Omental fat pad (tissue), 4 donors: Measurements from ENCODE around the gene TMEM132C. TPM values are rescaled to one million over a fixed set of nuclear protein-coding genes. Genes with fewer than 3 reads are reported as not detected.

Experiments used
- ATAC-seq: fragments of 150-250 bp; one replicate; pipeline ENCODE4 v1.9.1; 2016; ENCODE audit warnings: mild to moderate bottlenecking, moderate library complexity; ENCODE audit not compliant: low FRiP score
- DNase-seq: peaks from one replicate; pipeline ENCODE4 v3.0.0-alpha.2; 2019; ENCODE audit warnings: low spot score
- total RNA-seq, 4 donors: library from RNA; depleted of rRNA; stranded (reverse); fragments of >200 nt; gene quantifications; one replicate each; pipeline ENCODE4 v1.1.0, GENCODE V29; 2016
- TF ChIP-seq, protein P1 (sequence below), 3 donors: fragments of 450-650 bp; IDR thresholded peaks; one replicate each; pipeline ENCODE4 v1.5.1; 2016 to 2017; ENCODE audit warnings: antibody characterized with exemption in 3 of 3, mild to moderate bottlenecking in 3 of 3, moderate library complexity in 2 of 3

The TMEM132C gene
- total RNA-seq, 4 donors from 2014 or later, result 15.6 to 109 (median 44.9) TPM

GRCh38 chr12:128698301-128698972, 431.5 kb downstream of the TMEM132C start:
- TF ChIP-seq, protein P1, sequence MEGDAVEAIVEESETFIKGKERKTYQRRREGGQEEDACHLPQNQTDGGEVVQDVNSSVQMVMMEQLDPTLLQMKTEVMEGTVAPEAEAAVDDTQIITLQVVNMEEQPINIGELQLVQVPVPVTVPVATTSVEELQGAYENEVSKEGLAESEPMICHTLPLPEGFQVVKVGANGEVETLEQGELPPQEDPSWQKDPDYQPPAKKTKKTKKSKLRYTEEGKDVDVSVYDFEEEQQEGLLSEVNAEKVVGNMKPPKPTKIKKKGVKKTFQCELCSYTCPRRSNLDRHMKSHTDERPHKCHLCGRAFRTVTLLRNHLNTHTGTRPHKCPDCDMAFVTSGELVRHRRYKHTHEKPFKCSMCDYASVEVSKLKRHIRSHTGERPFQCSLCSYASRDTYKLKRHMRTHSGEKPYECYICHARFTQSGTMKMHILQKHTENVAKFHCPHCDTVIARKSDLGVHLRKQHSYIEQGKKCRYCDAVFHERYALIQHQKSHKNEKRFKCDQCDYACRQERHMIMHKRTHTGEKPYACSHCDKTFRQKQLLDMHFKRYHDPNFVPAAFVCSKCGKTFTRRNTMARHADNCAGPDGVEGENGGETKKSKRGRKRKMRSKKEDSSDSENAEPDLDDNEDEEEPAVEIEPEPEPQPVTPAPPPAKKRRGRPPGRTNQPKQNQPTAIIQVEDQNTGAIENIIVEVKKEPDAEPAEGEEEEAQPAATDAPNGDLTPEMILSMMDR (IDR thresholded peaks at IDR 0.05), result no peak
- DNase-seq (no peak), ATAC-seq (no peak)

- TF ChIP-seq, protein P1 (IDR thresholded peaks at IDR 0.05), result no peak
- DNase-seq (no peak), ATAC-seq (no peak)
Observed at GRCh38 chr12:128699106-128699505, 432.1 kb downstream of the TMEM132C start.

- ATAC-seq, result no peak
- TF ChIP-seq, protein P1 (IDR thresholded peaks at IDR 0.05), result no peak
- DNase-seq, result no peak
Observed at GRCh38 chr12:128702371-128702770, 435.4 kb downstream of the TMEM132C start.

DNA sequence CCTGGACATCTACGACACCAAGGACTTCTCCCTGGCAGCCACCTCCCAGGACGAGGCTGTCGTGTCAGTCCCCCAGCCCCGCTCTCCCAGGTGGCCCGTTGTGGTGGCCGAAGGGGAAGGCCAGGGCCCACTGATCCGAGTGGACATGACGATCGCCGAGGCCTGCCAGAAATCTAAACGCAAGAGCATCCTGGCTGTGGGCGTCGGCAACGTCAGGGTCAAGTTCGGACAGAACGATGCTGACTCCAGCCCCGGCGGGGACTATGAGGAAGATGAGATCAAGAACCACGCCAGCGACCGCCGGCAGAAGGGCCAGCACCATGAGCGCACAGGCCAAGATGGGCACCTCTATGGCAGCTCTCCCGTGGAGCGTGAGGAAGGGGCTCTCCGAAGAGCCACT, 438.2 kb downstream of the TMEM132C start:
- TF ChIP-seq, protein P1 (IDR thresholded peaks at IDR 0.05), result no peak
- DNase-seq, result no peak
- no peak for ATAC-seq

DNA sequence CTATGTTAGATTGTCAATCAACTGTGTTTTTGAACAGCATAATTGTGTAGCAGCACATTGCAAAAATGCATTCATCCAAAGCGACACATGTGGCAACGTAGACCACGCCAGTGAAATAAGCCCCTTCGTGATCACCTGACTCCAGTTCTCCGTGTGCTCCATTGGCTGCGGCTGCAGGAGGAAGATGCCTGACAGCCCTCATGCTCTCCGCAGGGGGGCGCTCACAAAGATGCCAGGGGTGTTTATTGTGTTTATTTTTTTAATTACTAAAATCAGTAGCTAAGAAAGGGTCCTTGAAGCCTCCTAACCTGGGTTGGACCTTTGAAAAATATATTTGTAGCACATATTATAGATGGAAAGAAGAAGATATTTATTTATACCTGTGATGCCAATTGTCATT, 440.5 kb downstream of the TMEM132C start:
- no peak for ATAC-seq
- no peak for DNase-seq
- TF ChIP-seq, protein P1 (IDR thresholded peaks at IDR 0.05), result no peak

GRCh38 chr12:128708789-128709188, 441.8 kb downstream of the TMEM132C start:
- TF ChIP-seq, protein P1 (IDR thresholded peaks at IDR 0.05), result no peak
- DNase-seq, result no peak
- ATAC-seq, result no peak

DNA sequence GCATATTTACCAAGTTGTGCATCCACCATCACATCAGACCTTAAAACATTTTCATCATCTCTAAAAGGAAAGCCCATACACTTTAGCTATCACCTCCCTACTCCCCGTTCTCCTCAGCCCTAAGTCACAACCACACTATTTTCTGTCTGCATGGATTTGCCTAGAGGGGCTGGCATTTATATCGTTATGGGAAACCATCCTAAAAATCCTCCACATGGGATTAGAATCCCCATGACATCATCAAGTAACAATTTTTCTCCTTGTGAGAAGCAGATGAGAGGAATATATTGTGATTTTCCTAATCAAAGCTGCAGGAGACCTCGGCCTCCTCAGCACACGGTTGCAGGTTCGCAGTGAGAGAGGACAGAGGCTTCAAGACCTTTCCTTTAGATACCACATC, 442.7 kb downstream of the TMEM132C start:
- DNase-seq (no peak), ATAC-seq (no peak)
- TF ChIP-seq, protein P1 (IDR thresholded peaks at IDR 0.05), result no peak
